Amniotic epithelial cell (primary cell): ENCODE measurements around the gene DNAH14.
"Not testable (repeated sequence)": the region's sequence is repeated elsewhere in the genome, so short reads cannot be mapped to it uniquely, and the experiment has no call there.

Experiments
- DNase-seq: peaks from one replicate; pipeline ENCODE4 v3.0.0-alpha.2; 2010; ENCODE audit warnings: low read depth

The DNAH14 gene

DNA sequence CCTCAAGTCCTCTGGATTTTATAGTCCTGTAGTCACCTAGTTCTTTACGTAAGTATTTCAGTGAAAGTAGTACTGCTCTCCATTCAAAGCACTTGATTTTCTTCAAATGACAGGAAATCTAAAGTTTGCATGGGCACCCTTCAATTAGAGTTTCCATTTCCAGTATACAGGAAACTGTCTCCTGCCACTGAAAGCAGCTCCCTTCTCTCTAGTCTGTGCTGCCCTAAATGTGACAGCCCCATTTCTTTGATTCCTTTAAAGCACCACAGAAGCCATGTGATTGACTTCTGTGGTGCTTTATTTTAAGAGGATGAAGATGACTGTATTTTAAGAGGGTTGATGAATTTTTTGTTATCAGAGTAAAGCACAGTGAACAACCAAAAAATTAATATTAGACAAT, 226.1 kb downstream of the DNAH14 start:
- DNase-seq: no peak

DNA sequence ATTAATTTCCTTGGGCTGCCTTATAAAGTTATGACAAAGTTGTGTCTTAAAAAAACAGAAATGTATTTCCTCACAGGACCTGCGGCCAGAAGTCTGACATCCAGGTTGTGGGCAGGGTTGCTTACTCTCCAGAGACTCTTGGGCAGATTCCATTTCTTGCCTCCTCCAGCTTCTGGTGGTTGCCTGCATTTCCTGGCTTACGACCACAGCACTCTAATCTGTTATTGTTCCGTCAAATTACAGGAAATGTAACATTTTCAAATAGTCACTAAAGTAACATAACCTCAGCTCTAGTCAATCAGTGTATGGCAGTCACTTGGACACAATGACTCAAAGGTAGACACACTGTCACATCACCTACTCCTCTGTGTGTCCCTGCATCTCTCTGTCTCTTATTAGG, 226.8 kb downstream of the DNAH14 start:
- peak; percentile 21 for DNase-seq

DNA sequence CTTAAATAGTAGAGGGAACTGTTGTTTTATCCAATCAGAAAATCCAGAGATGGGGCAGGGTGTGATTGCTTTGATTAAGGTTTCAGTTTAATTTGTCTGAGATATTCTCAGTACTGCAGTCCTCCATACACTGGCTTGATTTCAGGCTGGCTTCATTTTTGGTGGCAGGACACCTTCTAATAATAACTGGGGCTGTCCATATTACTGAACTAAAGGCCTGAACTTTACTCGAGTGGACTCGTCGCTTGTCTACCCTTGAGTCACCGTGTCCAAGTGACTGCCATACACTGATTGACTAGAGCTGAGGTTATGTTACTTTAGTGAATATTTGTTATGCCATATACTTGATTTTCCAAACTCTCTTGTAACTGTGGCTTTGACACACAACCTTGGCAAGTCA, 228.8 kb downstream of the DNAH14 start:
- no peak for DNase-seq

DNA sequence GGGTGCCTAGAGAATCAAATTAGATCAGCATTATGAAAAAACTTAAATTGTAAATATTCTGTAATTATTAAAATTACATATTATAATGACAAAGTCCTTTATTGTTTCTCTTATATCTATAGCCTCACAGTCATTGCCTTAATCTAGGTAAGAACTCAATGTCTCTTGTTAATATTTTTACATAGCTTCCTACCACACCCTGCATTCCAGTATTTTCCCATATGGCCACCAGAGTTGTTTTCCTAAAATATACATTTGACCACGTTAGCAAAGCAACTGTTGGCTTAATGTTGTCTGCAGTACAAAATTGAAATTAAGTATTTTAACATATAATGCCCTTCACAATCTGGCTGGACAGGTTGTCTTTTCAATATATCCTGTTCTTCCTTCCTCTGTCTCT, 230.3 kb downstream of the DNAH14 start:
- no peak for DNase-seq

DNA sequence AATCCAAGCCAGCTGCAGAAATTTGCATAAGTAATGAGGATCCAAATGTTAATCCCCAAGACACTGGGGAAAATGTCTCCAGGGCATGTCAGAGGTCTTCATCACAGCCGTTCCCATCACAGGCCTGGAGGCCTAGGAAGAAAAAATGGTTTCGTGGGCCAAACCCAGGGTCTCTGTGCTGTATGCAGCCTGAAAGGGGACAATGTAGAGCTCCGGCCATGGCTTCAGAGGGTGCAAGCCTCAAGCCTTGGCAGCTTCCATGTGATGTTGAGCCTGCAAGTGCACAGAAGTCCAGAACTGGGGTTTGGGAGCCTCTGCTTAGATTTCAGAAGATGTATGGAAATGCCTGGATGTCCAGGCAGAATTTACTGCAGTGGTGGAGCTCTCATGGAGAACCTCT, 247.9 kb downstream of the DNAH14 start:
- DNase-seq: not testable (repeated sequence)

DNA sequence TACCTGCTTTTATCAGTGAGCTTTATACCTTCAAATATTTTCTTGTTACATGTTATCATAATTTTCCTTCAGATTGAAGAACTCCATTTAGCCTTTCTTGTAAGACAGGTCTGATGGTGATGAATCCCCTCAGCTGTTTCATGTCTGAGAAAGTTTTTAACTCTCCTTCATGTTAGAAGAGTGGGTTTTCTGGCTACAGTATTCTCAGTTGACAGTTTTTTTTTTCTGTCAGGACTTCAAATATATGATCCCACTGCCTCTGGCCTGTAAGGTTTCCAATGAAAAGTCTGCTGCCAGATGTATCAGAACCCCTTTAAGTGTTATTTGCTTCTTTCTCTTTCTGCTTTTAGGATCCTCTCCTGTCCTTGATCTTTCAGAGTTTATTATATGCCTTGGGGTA, 250.2 kb downstream of the DNAH14 start:
- DNase-seq: no peak

DNA sequence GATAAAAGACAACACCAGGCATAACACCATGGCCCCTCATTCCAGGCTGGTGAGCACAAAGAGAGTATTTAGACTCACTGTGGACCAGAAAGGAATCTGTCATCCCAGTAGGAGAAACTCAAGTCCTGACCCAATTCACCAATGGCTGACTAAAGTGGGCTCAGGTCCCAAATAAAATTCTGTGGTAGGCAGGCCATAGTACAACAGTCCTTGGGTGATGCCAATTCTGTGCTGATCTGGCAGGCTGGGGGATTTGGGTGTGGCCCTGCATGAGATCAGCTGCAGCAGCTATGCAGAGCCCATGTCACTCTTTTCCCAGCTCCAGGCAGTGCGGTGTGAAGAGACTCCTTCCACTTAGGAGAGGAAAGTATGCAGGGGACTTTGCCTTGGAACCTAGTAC, 253.2 kb downstream of the DNAH14 start:
- DNase-seq: no peak

DNA sequence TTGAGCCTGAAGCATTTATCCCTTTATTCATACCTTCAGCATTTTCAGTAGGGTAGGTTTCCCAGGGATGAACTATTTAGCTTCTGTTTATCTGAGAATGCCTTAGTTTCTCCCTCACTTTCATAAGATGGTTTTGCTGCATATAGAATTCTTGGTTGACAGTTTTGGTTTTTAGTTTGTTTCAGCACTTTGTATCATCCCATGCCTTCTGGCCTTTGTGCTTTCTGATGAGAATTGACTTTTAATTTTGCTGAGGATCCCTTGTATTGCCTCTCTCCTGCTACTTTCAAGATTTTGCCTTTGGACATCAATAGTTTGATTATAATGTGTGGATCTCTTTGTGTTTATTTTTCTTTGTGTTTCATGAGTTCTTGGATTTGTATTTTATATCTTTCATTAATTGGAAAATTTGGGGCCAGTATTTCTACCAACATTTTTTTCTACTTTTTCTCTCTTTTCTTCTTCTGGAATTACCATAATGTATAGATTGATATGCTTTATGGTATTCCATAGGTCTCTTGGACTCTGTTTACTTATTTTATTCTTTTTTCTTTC, 261.8 kb downstream of the DNAH14 start:
- DNase-seq: no peak

DNA sequence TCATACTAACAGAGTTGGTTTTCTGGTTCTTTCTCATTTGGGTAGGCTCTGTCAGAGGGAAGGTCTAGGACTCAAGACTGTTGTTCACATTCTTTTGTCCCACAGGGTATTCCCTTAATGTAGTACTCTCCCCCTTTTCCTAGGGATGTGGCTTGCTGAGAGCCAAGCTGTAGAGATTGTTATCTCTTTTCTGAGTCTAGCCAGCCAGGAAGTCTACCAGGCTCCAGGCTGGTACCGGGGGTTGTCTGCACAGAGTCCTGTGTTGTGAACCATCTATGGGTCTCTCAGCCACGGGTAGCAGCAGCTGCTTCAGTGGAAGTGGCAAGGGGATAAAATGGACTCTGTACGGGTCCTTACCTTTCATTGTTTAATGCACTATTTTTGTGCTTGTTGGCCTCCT, 272.0 kb downstream of the DNAH14 start:
- DNase-seq: peak; percentile 4

DNA sequence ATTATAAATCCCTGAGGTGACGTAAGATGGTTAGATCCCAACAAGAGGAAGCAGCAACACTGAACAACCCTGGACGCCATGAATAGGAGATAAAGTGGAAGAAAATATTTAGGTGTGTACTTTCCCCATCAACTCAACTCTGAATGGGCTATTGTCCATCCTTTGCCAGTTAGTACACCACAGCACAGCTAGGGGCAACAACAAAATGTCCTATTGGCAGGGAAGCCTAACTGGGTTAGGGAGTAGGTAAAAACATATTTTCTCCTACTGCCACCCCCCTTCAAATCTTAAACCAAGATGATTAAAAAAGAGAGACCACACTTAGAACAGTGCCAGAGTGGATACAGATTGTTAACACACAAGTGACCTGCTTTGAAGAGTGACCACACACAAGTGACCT, 278.3 kb downstream of the DNAH14 start:
- no peak for DNase-seq

DNA sequence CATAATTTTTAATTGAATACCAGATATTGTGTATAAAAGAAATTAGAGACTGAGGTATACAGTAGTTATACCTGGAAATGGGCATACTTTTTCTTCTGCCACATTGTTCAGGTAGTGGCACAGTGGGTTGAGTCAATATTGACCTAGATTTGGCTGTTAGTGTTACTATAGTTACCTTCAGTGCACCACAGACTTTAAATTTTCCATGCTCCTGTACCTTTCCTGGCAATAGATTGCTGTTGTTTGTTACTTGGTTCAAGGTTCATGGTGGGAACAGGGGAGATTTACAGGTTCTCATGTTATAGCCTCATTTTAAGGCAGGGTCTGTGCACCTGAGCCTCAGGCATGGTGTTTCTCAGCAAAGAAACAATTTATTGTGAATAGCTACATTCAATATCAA, 279.7 kb downstream of the DNAH14 start:
- no peak for DNase-seq

DNA sequence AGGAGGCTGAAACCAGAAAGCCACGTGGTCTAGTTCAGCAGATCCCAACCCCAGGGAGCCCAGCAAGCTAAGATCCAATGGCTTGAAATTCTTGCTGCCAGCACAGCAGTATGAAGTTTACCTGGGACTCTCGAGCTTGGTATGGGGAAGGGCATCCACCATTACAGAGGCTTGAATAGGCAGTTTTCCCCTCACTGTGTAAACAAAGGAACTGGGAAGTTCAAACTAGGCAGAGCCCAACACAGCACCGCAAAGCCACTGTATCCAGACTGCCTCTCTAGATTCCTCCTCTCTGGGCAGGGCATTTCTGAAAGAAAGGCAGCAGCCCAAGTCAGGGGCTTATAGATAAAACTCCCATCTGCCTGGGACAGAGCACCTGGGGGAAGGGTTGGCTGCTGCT, 280.7 kb downstream of the DNAH14 start:
- not testable (repeated sequence) for DNase-seq

DNA sequence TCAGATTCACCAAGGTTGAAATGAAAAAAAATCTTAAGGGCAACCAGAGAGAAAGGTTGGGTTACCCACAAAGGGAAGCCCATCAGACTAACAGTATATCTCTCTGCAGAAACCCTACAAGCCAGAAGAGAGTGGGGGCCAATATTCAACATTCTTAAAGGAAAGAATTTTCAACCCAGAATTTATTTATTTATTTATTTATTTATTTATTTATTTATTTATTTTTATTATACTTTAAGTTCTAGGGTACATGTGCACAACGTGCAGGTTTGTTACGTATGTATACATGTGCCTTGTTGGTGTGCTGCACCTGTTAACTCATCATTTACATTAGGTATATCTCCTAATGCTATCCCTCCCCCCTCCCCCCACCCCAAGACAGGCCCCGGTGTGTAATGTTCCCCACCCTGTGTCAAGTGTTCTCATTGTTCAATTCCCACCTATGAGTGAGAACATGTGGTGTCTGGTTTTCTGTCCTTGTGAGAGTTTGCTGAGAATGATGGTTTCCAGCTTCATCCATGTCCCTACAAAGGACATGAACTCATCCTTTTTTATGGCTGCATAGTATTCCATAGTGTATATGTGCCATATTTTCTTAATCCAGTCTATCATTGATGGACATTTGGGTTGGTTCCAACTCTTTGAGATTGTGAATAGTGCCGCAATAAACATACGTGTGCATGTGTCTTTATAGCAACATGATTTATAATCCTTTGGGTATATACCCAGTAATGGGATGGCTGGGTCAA, 282.4 kb downstream of the DNAH14 start:
- not testable (repeated sequence) for DNase-seq

DNA sequence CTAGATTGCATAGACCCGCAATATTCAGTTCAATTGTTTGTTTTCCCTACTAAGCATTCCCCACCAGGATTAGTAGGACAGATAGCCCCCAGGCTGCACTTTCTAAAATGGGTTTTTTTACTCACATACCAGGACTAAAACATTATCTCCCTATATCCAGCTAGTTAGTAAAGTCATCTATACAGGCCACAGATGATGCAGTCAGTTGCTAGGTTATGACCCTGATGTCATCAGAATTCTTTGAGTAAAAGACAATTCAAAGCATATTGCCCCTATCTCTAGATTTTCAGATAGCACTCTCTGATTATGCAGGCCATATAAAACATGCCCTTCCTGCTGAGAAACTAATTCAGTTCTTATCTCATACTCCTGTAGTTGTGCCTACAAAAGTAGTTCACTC, 294.8 kb downstream of the DNAH14 start:
- DNase-seq: no peak

DNA sequence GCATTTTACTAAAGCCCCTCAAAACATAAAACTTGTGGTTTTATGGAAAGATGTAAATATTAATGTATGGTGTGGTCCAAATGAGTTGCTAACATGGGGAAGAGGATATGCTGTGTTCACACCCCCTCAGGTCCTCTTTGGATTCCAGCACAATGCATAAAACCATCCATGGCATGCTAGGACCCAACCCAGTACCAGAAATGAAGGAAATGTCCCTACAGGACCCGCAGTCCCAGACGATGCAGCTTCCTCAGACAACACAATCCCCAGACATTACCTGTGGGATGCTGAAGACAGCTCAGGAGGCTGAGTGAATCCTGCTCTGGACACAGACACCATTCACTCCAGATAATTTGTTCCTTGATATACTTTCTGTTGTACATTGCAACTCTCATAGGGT, 296.2 kb downstream of the DNAH14 start:
- DNase-seq: no peak

DNA sequence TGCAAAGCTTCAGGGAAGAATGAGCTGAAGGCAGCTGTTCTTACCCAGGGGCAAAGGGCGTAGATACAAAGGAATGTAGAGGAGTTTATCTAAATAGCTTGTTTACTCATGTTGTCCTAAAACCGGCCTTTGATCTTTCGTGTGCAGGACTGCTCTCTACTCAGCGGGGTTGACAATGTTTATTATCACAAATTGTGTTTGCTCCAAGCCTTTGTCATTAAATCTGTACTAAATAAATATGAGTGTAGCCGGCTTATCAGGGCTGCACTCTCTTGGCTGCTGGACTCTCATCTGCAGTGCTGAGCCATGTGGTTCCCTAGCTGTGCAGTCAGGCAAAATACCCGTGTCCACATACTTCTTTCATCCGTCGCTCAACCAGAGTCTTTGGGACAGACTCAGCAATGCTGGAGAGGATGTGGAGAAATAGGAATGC, 299.4 kb downstream of the DNAH14 start:
- no peak for DNase-seq

DNA sequence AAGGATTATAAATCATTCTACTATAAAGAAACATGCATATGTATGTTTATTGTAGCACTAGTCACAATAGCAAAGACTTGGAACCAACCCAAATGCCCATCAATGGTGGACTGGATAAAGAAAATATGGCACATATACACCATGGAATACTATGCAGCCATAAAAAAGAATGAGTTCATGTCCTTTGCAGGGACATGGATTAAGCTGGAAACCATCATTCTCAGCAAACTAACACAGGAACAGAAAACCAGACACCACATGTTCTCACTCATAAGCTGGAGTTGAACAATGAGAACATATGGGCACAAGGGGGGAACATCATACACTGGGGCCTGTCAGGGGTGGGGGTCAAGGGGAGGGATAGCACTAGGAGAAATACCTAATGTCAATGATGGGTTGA, 300.0 kb downstream of the DNAH14 start:
- DNase-seq: not testable (repeated sequence)

DNA sequence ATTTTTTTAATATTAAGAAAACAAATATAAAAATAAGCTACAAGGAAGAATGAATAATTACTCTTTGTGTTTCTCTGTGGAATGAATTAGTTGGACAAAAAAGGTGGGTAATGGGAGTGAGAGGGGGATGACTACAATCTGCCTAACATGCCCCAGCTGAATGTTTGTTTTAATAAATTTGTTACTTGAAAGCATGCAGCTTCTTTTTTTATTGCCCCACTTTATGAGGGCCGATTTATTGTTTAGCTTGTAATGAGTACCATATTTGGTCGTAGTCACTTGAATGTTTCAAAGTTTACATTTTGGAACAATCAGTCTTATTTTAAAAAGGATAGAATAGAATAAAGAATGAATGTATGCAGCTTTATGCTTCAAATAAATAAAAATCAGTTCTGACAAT, 301.0 kb downstream of the DNAH14 start:
- no peak for DNase-seq

DNA sequence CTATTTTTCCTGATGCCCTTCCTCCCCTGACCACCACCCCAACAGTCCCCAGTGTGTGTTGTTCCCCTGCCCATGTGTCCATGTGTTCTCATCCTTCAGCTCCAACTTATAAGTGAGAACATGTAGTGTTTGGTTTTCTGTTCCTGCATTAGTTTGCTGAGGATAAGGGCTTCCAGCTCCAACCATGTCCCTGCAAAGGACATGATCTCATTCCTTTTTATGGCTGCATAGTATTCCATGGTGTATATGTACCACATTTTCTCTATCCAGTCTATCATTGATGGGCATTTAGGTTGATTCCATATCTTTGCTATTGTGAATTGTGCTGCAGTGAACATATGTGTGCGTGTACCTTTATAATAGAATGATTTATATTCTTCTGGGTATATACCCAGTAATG, 303.5 kb downstream of the DNAH14 start:
- DNase-seq: not testable (repeated sequence)

DNA sequence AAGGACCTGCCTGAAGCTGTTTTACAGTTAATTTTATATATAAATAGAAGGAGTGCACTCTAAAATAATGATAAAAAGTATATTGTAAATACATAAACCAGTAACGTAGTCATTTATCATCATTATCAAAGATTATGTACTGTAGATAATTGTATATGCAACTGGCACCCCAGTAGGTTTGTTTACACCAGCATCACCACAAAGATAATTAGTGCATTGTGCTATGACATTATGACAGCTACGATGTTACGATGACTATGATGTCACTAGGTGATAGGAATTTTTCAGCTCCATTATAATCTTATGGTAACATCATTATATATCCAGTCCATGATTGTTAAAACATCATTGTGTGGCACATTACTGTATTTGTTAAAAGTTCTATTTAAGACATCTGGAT, 313.1 kb downstream of the DNAH14 start:
- DNase-seq: no peak

DNA sequence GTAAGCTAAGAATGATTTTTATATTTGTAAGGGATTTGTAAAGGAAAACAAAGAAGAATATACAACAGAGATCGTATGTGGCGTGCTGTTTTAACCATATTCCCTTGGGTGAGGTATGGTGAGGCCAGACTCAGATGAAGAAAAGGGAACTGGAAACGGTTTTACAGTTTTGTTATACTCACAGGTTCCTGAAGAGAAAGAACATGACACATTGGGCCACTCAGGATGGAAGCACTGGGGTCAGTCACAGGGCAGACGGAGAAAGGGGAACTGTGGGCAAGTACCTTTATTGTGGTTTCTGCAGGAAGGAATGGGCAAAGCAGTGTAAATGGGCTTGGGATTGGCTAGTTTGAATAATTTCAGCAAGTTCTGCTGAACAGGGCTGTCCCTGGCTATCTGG, 321.0 kb downstream of the DNAH14 start:
- no peak for DNase-seq

DNA sequence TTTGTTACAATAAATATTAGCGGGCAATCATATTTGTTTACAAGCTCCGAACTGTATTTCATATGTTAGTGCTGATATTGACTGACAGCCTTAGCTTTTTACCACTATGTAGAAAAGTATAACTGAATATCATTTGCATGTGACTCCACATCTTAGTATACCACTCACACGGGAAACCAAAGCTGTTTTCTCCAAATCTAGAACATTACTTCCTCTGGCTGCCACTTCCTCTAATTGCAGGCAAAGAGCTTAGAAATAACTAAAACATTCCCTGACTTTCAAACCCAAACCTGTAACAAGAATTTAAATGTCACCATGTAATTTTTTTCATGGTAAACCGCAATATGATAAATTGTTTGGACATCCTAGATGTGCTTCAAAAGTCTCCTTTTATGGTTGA, 323.7 kb downstream of the DNAH14 start:
- DNase-seq: peak; percentile 5

DNA sequence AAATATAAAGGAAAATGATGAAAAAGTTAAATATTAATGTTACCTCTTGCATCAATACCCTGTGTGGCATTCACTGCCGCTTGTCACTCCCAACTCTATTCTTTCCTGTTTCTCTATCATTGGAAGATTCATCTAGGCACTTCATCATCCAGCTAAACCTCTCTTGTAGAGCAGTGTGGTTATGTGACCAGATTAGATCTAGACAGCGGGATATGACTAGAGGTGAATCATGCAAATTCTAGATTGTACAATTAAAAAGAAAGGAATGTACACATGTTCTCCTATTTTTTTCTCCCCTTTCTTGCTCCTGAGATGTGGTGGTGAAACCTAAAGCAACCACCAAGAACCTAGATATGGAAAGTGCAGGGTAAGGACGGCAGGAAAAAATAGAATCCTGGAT, 324.3 kb downstream of the DNAH14 start:
- peak; percentile 81 for DNase-seq

DNA sequence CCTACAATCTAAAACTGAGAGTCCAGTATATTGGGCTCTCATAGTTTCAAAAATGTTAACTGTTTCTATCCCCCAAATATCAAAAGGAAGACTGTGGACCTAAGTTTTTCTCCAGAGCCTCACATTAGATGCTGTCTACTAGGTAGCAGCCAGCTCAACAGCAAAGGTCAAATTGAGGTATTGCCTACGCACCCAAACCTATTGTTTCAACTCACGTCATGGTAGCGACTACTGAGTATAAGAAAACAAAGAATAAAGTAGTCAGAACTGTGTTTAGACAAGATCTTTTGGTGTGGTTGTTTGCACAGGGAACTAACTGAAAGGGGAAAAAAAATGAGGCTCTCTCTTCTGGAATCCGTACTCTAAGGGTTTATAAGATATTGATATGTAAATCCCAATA, 325.2 kb downstream of the DNAH14 start:
- no peak for DNase-seq
